Skeletal muscle tissue (tissue), 4 donors: Measurements from ENCODE around the gene PTPRN2. TPM values are rescaled to one million over a fixed set of nuclear protein-coding genes. Genes with fewer than 3 reads are reported as not detected.

ENCODE experiments used
- H3K27ac ChIP-seq: one replicate; pipeline ENCODE4 v1.7.0; 2013; ENCODE audit warnings: mild to moderate bottlenecking, low read depth, low read length, inconsistent platforms
- H3K27me3 ChIP-seq, 3 donors: one replicate each; pipeline ENCODE4 v1.7.0; 2013; ENCODE audit warnings: low read length in 3 of 3; ENCODE audit not compliant: control insufficient read depth in 3 of 3, insufficient read depth in 3 of 3
- H3K36me3 ChIP-seq, 3 donors: one replicate each; pipeline ENCODE4 v1.7.0; 2013; ENCODE audit warnings: low read length in 3 of 3; ENCODE audit not compliant: control insufficient read depth in 3 of 3, insufficient read depth in 3 of 3
- H3K4me1 ChIP-seq, 3 donors: one replicate each; pipeline ENCODE4 v1.7.0; 2013; ENCODE audit warnings: low read length in 3 of 3, mild to moderate bottlenecking in 3 of 3; ENCODE audit not compliant: control insufficient read depth in 3 of 3, insufficient read depth in 3 of 3
- H3K4me3 ChIP-seq, 3 donors: one replicate each; pipeline ENCODE4 v1.7.0; 2013; ENCODE audit warnings: low read length in 3 of 3
- H3K9ac ChIP-seq, 3 donors: one replicate each; pipeline ENCODE4 v1.7.0; 2013; ENCODE audit warnings: low read length in 3 of 3, mild to moderate bottlenecking in 3 of 3, moderate library complexity in 2 of 3, low read depth in 1 of 3
- H3K9me3 ChIP-seq, 3 donors: one replicate each; pipeline ENCODE4 v1.7.0; 2013; ENCODE audit warnings: low read length in 3 of 3; ENCODE audit not compliant: control insufficient read depth in 3 of 3
- total RNA-seq: library from RNA; depleted of rRNA; stranded (reverse); fragments of >200 nt; gene quantifications from one replicate; pipeline ENCODE4 v1.2.3, GENCODE V29; 2014
- donor health status: Osteomylitis.

Gene PTPRN2
- total RNA-seq, 1 donor from 2014 or later, result 1.6 TPM

GRCh38 chr7:158267742-158268435 is 319.7 kb downstream of the PTPRN2 start:
- H3K4me3 ChIP-seq, result no peak overlapping the region
- no peak overlapping the region for H3K27ac ChIP-seq
- H3K36me3 ChIP-seq, result no peaks in the 10 kb centered on the region
- peaks cover 0 to 3% (median under 1%) of the 10 kb centered on the region in 3 donors for H3K9me3 ChIP-seq
- H3K9ac ChIP-seq, result no peak overlapping the region
- no peaks in the 10 kb centered on the region for H3K27me3 ChIP-seq
- H3K4me1 ChIP-seq, result no peaks in the 10 kb centered on the region

- Histone ChIP-seq H3K9ac (no peak overlapping the region), H3K27me3 (no peaks in the 10 kb centered on the region), H3K36me3 (no peaks in the 10 kb centered on the region), H3K9me3 (peaks cover 0 to 8% (median 3%) of the 10 kb centered on the region in 3 donors), H3K27ac (no peak overlapping the region), H3K4me3 (no peak overlapping the region), H3K4me1 (no peaks in the 10 kb centered on the region)
Measured at GRCh38 chr7:158266817-158267741, 320.5 kb downstream of the PTPRN2 start.

GRCh38 chr7:158266426-158266816 is 321.2 kb downstream of the PTPRN2 start:
- H3K9ac ChIP-seq, result no peak overlapping the region
- no peaks in the 10 kb centered on the region for H3K4me1 ChIP-seq
- no peak overlapping the region for H3K4me3 ChIP-seq
- no peaks in the 10 kb centered on the region for H3K27me3 ChIP-seq
- no peak overlapping the region for H3K27ac ChIP-seq
- peaks cover 0 to 9% (median 3%) of the 10 kb centered on the region in 3 donors for H3K9me3 ChIP-seq
- H3K36me3 ChIP-seq, result no peaks in the 10 kb centered on the region

GRCh38 chr7:158265743-158266080 is 321.9 kb downstream of the PTPRN2 start:
- no peaks in the 10 kb centered on the region for H3K4me1 ChIP-seq
- H3K27ac ChIP-seq, result no peak overlapping the region
- H3K9ac ChIP-seq, result no peak overlapping the region
- peaks cover 0 to 3% (median 0%) of the 10 kb centered on the region in 3 donors for H3K27me3 ChIP-seq
- no peak overlapping the region for H3K4me3 ChIP-seq
- H3K36me3 ChIP-seq, result no peaks in the 10 kb centered on the region
- peaks cover 0 to 9% (median 3%) of the 10 kb centered on the region in 3 donors for H3K9me3 ChIP-seq

GRCh38 chr7:158264881-158265742 is 322.5 kb downstream of the PTPRN2 start:
- Histone ChIP-seq H3K4me1 (no peaks in the 10 kb centered on the region), H3K9ac (no peak overlapping the region), H3K36me3 (no peaks in the 10 kb centered on the region), H3K27ac (no peak overlapping the region), H3K4me3 (no peak overlapping the region), H3K27me3 (peaks cover 0 to 5% (median 3%) of the 10 kb centered on the region in 3 donors), H3K9me3 (peaks cover 0 to 9% (median 3%) of the 10 kb centered on the region in 3 donors)

- no peak overlapping the region for H3K4me3 ChIP-seq
- H3K36me3 ChIP-seq, result no peaks in the 10 kb centered on the region
- H3K27me3 ChIP-seq, result peaks cover 0 to 11% (median 6%) of the 10 kb centered on the region in 3 donors
- H3K9ac ChIP-seq, result no peak overlapping the region
- H3K4me1 ChIP-seq, result no peaks in the 10 kb centered on the region
- peaks cover 0 to 9% (median 3%) of the 10 kb centered on the region in 3 donors for H3K9me3 ChIP-seq
- no peak overlapping the region for H3K27ac ChIP-seq
Measured at GRCh38 chr7:158263964-158264748, 323.5 kb downstream of the PTPRN2 start.

- Histone ChIP-seq H3K27ac (no peak overlapping the region), H3K27me3 (peaks cover 0 to 11% (median 8%) of the 10 kb centered on the region in 3 donors)
Measured at GRCh38 chr7:158263110-158263963, 324.3 kb downstream of the PTPRN2 start.

GRCh38 chr7:158262284-158263109 is 325.1 kb downstream of the PTPRN2 start:
- Histone ChIP-seq H3K27ac (no peak overlapping the region), H3K36me3 (no peaks in the 10 kb centered on the region), H3K4me3 (no peak overlapping the region), H3K4me1 (no peaks in the 10 kb centered on the region), H3K9me3 (peaks cover 0 to 9% (median 3%) of the 10 kb centered on the region in 3 donors), H3K9ac (no peak overlapping the region), H3K27me3 (peaks cover 0 to 11% (median 8%) of the 10 kb centered on the region in 3 donors)

More at GRCh38 chr7:158263110-158263963, 324.3 kb downstream of the PTPRN2 start:
- peaks cover 0 to 9% (median 3%) of the 10 kb centered on the region in 3 donors for H3K9me3 ChIP-seq
- no peak overlapping the region for H3K9ac ChIP-seq
- no peaks in the 10 kb centered on the region for H3K4me1 ChIP-seq
- no peak overlapping the region for H3K4me3 ChIP-seq
- H3K36me3 ChIP-seq, result no peaks in the 10 kb centered on the region
